ENCODE measurements around the gene EPN2. TPM values are rescaled to one million over a fixed set of nuclear protein-coding genes. Genes with fewer than 3 reads are reported as not detected.
A peak's percentile ranks its signal among the peaks of the same experiment; 100 is the strongest.

The EPN2 gene
- total and polyA plus RNA-seq, 12 donors, result 12.0 to 53.8 (median 22.5) TPM

- Histone ChIP-seq H3K36me3 (replicated peaks in 1 of 2) (no peaks in the 10 kb centered on the region), H3K27ac (peak overlapping the region in 3 of 5 donors; percentile 66 to 90 (median 81)), H3K4me1 (replicated peaks in 1 of 2) (peaks cover 32 to 39% of the 10 kb centered on the region in 2 donors), H3K4me3 (no peak overlapping the region), H3K27me3 (no peaks in the 10 kb centered on the region), H3K9me3 (replicated peaks in 1 of 3) (no peaks in the 10 kb centered on the region)
- intact Hi-C loops (cut with DNase I), result no loop called here
- 49 to 60% (median 53%) methylated on average over 3 of the region's 3 CpGs for WGBS, 4 donors
- TF ChIP-seq POLR2A (IDR thresholded peaks at IDR 0.05), result no peak
- TF ChIP-seq, protein P1, sequence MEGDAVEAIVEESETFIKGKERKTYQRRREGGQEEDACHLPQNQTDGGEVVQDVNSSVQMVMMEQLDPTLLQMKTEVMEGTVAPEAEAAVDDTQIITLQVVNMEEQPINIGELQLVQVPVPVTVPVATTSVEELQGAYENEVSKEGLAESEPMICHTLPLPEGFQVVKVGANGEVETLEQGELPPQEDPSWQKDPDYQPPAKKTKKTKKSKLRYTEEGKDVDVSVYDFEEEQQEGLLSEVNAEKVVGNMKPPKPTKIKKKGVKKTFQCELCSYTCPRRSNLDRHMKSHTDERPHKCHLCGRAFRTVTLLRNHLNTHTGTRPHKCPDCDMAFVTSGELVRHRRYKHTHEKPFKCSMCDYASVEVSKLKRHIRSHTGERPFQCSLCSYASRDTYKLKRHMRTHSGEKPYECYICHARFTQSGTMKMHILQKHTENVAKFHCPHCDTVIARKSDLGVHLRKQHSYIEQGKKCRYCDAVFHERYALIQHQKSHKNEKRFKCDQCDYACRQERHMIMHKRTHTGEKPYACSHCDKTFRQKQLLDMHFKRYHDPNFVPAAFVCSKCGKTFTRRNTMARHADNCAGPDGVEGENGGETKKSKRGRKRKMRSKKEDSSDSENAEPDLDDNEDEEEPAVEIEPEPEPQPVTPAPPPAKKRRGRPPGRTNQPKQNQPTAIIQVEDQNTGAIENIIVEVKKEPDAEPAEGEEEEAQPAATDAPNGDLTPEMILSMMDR (IDR thresholded peaks at IDR 0.05), result no peak
- DNase-seq, result no peak
Measured at GRCh38 chr17:19264268-19264667, 27.1 kb downstream of the EPN2 start.

GRCh38 chr17:19264681-19265080, 27.5 kb downstream of the EPN2 start:
- Histone ChIP-seq H3K9me3 (replicated peaks in 1 of 3) (no peaks in the 10 kb centered on the region), H3K36me3 (replicated peaks in 1 of 2) (no peaks in the 10 kb centered on the region), H3K4me3 (no peak overlapping the region), H3K4me1 (replicated peaks in 1 of 2) (peaks cover 35 to 41% of the 10 kb centered on the region in 2 donors), H3K27me3 (no peaks in the 10 kb centered on the region), H3K27ac (peak overlapping the region in 3 of 5 donors; percentile 66 to 90 (median 81))
- TF ChIP-seq, protein P1 (IDR thresholded peaks at IDR 0.05), result no peak
- no peak for TF ChIP-seq POLR2A (IDR thresholded peaks at IDR 0.05)
- DNase-seq, result peak in 2 of 7 donors; percentile 13 to 32
- intact Hi-C loops (cut with DNase I), result no loop called here
- 20 to 35% (median 26%) methylated on average over 6 of the region's 6 CpGs for WGBS, 4 donors

DNA sequence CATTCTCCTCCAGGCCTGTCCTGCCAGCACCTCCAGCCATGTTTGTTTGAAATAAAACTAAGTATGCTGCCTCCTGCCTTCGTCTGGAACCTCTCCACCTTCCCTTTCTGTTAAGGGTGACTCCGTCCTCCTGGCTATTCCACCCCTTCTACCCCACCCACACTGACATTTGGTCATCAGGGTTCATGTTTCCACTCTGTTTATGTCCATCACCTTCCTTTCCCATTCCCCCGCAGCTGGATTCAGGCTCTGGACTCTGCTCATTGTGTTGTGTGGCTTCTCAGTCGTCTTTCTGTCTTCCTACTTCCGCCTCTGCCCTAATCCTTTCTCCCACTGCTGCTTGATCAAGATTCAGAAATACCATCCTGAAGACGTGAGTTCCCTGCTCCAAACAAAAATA, 28.6 kb downstream of the EPN2 start:
- DNase-seq, result no peak
- intact Hi-C loops (cut with DNase I), result no loop called here
- 88 to 92% (median 89%) methylated on average over 6 of the region's 6 CpGs for WGBS, 4 donors
- Histone ChIP-seq H3K4me3 (no peak overlapping the region), H3K36me3 (replicated peaks in 1 of 2) (no peaks in the 10 kb centered on the region), H3K27me3 (no peaks in the 10 kb centered on the region), H3K27ac (peak overlapping the region in 1 of 5 donors; percentile 11), H3K9me3 (replicated peaks in 1 of 3) (no peaks in the 10 kb centered on the region), H3K4me1 (replicated peaks in 1 of 2) (peaks cover 35 to 47% of the 10 kb centered on the region in 2 donors)
- TF ChIP-seq, protein P1 (IDR thresholded peaks at IDR 0.05), result no peak
- no peak for TF ChIP-seq POLR2A (IDR thresholded peaks at IDR 0.05)

GRCh38 chr17:19268611-19269010, 31.4 kb downstream of the EPN2 start:
- H3K27ac ChIP-seq, result peak overlapping the region in 1 of 5 donors; percentile 15
- H3K27me3 ChIP-seq, result no peaks in the 10 kb centered on the region
- no peaks in the 10 kb centered on the region for H3K9me3 ChIP-seq (replicated peaks in 1 of 3)
- H3K4me3 ChIP-seq, result no peak overlapping the region
- WGBS, 4 donors, result 57 to 70% (median 68%) methylated on average over 3 of the region's 3 CpGs
- no peak for DNase-seq
- intact Hi-C loops (cut with DNase I), result no loop called here
- peaks cover 25 to 39% of the 10 kb centered on the region in 2 donors for H3K4me1 ChIP-seq (replicated peaks in 1 of 2)
- no peak for TF ChIP-seq POLR2A (IDR thresholded peaks at IDR 0.05)
- H3K36me3 ChIP-seq (replicated peaks in 1 of 2), result no peaks in the 10 kb centered on the region

GRCh38 chr17:19269106-19269505, 31.9 kb downstream of the EPN2 start:
- 43 to 57% (median 50%) methylated on average over 1 of the region's 1 CpG for WGBS, 4 donors
- no peaks in the 10 kb centered on the region for H3K9me3 ChIP-seq (replicated peaks in 1 of 3)
- intact Hi-C loops (cut with DNase I), result no loop called here
- no peak for DNase-seq
- no peak overlapping the region for H3K27ac ChIP-seq
- H3K4me3 ChIP-seq, result no peak overlapping the region
- TF ChIP-seq, protein P1 (IDR thresholded peaks at IDR 0.05), result no peak
- TF ChIP-seq POLR2A (IDR thresholded peaks at IDR 0.05), result no peak
- H3K27me3 ChIP-seq, result no peaks in the 10 kb centered on the region
- no peaks in the 10 kb centered on the region for H3K36me3 ChIP-seq (replicated peaks in 1 of 2)
- peaks cover 20 to 35% of the 10 kb centered on the region in 2 donors for H3K4me1 ChIP-seq (replicated peaks in 1 of 2)

Measured in adrenal gland (tissue), 12 donors.